HepG2 (cell line): ENCODE measurements around the gene AHNAK. TPM values are rescaled to one million over a fixed set of nuclear protein-coding genes. Genes with fewer than 3 reads are reported as not detected.

Source experiments
- EEA1 ChIP-seq: sonication (generic); formaldehyde crosslinking; IDR thresholded peaks from 2 replicates; pipeline ENCODE4 v1.5.1; 2020; ENCODE audit warnings: mild to moderate bottlenecking, missing genetic modification reagents, borderline replicate concordance
- ESRRA ChIP-seq: sonication (generic); formaldehyde crosslinking; IDR thresholded peaks from 2 replicates; pipeline ENCODE4 v1.5.1; 2020; ENCODE audit warnings: mild to moderate bottlenecking, low read depth, missing genetic modification reagents
- EZH2 ChIP-seq: conservative IDR thresholded peaks from 2 replicates; pipeline ENCODE4 v1.6.1; 2012; ENCODE audit warnings: mild to moderate bottlenecking, low read depth, low read length, moderate library complexity
- FOSL2 ChIP-seq: sonication (generic); formaldehyde crosslinking; IDR thresholded peaks from 2 replicates; pipeline ENCODE4 v1.4.0; 2020; ENCODE audit warnings: missing genetic modification reagents
- GPN1 ChIP-seq: sonication (generic); formaldehyde crosslinking; IDR thresholded peaks from 2 replicates; pipeline ENCODE4 v1.5.1; 2020; ENCODE audit warnings: missing genetic modification reagents, borderline replicate concordance
- HMGA1 ChIP-seq: sonication (generic); formaldehyde crosslinking; conservative IDR thresholded peaks from 2 replicates; pipeline ENCODE4 v1.4.0; 2020; ENCODE audit warnings: missing genetic modification reagents
- HOXA3 ChIP-seq: sonication (generic); formaldehyde crosslinking; IDR thresholded peaks from 2 replicates; pipeline ENCODE4 v1.5.0; 2020; ENCODE audit warnings: missing genetic modification reagents
- IKZF5 ChIP-seq: IDR thresholded peaks from 2 replicates; pipeline ENCODE4 v1.6.1; 2018; ENCODE audit warnings: missing genetic modification reagents, mild to moderate bottlenecking, missing compliant biosample characterization
- KDM3A ChIP-seq: IDR thresholded peaks from 2 replicates; pipeline ENCODE4 v1.6.1; 2018; ENCODE audit warnings: low read depth, missing compliant biosample characterization
- KLF11 ChIP-seq: IDR thresholded peaks from 2 replicates; pipeline ENCODE4 v1.6.1; 2016; ENCODE audit warnings: missing compliant biosample characterization
- KLF6 ChIP-seq: IDR thresholded peaks from 2 replicates; pipeline ENCODE4 v1.8.0; 2016; ENCODE audit warnings: missing biosample characterization, missing genetic modification reagents
- MXD1 ChIP-seq: sonication (generic); formaldehyde crosslinking; IDR thresholded peaks from 2 replicates; pipeline ENCODE4 v1.4.0; 2020; ENCODE audit warnings: mild to moderate bottlenecking, missing genetic modification reagents
- NFATC3 ChIP-seq: sonication (generic); formaldehyde crosslinking; IDR thresholded peaks from 2 replicates; pipeline ENCODE4 v1.5.1; 2020; ENCODE audit warnings: mild to moderate bottlenecking, missing genetic modification reagents
- PAX8 ChIP-seq: sonication (generic); formaldehyde crosslinking; IDR thresholded peaks from 2 replicates; pipeline ENCODE4 v1.8.0; 2022; ENCODE audit warnings: mild to moderate bottlenecking, missing genetic modification reagents, borderline replicate concordance
- RCOR2 ChIP-seq: IDR thresholded peaks from 2 replicates; pipeline ENCODE4 v1.6.1; 2016; ENCODE audit warnings: missing biosample characterization, missing genetic modification reagents
- RFXANK ChIP-seq: IDR thresholded peaks from 2 replicates; pipeline ENCODE4 v1.6.1; 2016
- RXRB ChIP-seq: IDR thresholded peaks from 2 replicates; pipeline ENCODE4 v1.6.1; 2016; ENCODE audit warnings: borderline replicate concordance, missing genetic modification reagents, missing compliant biosample characterization
- SOX6 ChIP-seq, 2 experiments: fragments of 450-650 bp in 1 of 2; sonication (generic) in 1 of 2; formaldehyde crosslinking in 1 of 2; IDR thresholded peaks; 2 replicates each; pipeline versions ENCODE4 v1.4.0 to v1.6.1; 2017 to 2020; ENCODE audit warnings: antibody characterized with exemption in 1 of 2, mild to moderate bottlenecking in 1 of 2, missing genetic modification reagents in 1 of 2
- TBX2 ChIP-seq: sonication (generic); formaldehyde crosslinking; IDR thresholded peaks from 2 replicates; pipeline ENCODE4 v1.5.0; 2020; ENCODE audit warnings: missing genetic modification reagents, mild to moderate bottlenecking, borderline replicate concordance
- U2AF2 ChIP-seq: fragments of 200-400 bp; formaldehyde crosslinking; IDR thresholded peaks from 2 replicates; pipeline ENCODE4 v1.6.1; 2017; ENCODE audit warnings: low read depth, mild to moderate bottlenecking, low read length
- ZFP36L1 ChIP-seq: sonication (generic); formaldehyde crosslinking; IDR thresholded peaks from 2 replicates; pipeline ENCODE4 v1.8.0; 2022; ENCODE audit warnings: mild to moderate bottlenecking, missing genetic modification reagents, moderate library complexity
- ZNF224 ChIP-seq: sonication (generic); formaldehyde crosslinking; IDR thresholded peaks from 2 replicates; pipeline ENCODE4 v1.5.0; 2020; ENCODE audit warnings: mild to moderate bottlenecking, missing genetic modification reagents
- ZNF563 ChIP-seq: sonication (generic); formaldehyde crosslinking; IDR thresholded peaks from 2 replicates; pipeline ENCODE4 v1.8.0; 2022; ENCODE audit warnings: mild to moderate bottlenecking, moderate library complexity, missing genetic modification reagents
- ZNF580 ChIP-seq: IDR thresholded peaks from 2 replicates; pipeline ENCODE4 v1.6.1; 2016; ENCODE audit warnings: low read depth, borderline replicate concordance
- ZNF709 ChIP-seq: sonication (generic); formaldehyde crosslinking; IDR thresholded peaks from 2 replicates; pipeline ENCODE4 v1.5.0; 2020; ENCODE audit warnings: mild to moderate bottlenecking, missing genetic modification reagents
- ZSCAN30 ChIP-seq: sonication (generic); formaldehyde crosslinking; IDR thresholded peaks from 2 replicates; pipeline ENCODE4 v1.5.0; 2020; ENCODE audit warnings: mild to moderate bottlenecking, missing genetic modification reagents
- ZZZ3 ChIP-seq: sonication (generic); formaldehyde crosslinking; IDR thresholded peaks from 2 replicates; pipeline ENCODE4 v1.4.0; 2020; ENCODE audit warnings: missing genetic modification reagents, mild to moderate bottlenecking, borderline replicate concordance
- polyA plus RNA-seq, 8 experiments: library from polyadenylated mRNA; depleted of rRNA in 3 of 8; stranded (reverse) in 7 of 8; unstranded in 1 of 8; fragments of >200 nt; fragmentation: Illumina TruSeq in 4 of 8; extraction: Trizol in 4 of 8; gene quantifications; 2 replicates each; pipeline versions ENCODE4 v1.2.1 to v1.2.3, GENCODE V29; 2011 to 2016; ENCODE audit warnings: low read depth in 4 of 8, missing spikeins in 1 of 8, mixed read lengths in 1 of 8; ENCODE audit not compliant: insufficient read depth in 1 of 8
- total RNA-seq, 5 experiments: library from RNA; depleted of rRNA; stranded (reverse); fragments of >200 nt; fragmentation: Illumina TruSeq; extraction: Trizol; gene quantifications; 2 replicates each; pipeline ENCODE4 v1.2.3, GENCODE V29; 2016; ENCODE audit warnings: low read depth in 1 of 5
- TF ChIP-seq, protein P1 (sequence below): sonication (generic); formaldehyde crosslinking; IDR thresholded peaks from 2 replicates; pipeline ENCODE4 v1.4.0; 2020; ENCODE audit warnings: missing genetic modification reagents

Gene AHNAK
- total and polyA plus RNA-seq, 2 of the 13 experiments (the other 11 are each of a cell fraction or from before 2014, with no cell fraction given) = 23.4 to 25.0 TPM

DNA sequence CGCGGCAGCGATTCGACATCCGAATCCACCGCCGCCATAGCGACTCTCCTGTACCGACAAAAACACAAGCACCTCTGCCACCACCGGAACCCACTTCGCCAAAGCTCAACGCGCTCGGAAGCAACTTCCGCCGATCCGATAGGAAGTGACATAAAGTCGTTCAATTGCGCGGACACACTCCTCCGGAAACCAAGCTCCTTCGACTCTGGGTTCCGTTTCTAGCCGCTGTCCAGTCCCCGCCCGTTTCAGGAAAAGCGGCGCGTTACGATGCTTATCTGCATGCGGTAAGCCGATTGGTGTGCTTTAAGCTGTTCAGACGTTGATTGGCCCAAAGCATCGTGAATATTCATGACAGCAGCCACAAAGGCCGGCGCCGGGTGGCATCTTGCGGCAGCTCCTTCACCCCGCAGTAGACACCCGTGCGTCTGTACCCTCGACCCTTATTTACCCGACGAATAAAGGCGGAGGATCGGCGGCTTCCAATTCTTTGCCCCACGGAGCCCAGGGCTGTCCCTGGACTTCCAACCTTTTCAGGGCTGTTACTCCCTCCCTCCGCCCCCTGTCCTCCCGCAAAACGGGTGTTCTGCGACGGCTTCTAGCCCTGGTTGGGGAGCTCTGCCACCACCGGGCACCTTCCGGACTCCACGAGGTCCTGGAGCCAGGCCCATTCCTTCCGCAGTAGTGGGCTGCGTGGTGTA lies 45.0 kb upstream of the AHNAK start, which contains the start of gene TUT1 (continued):
- TF ChIP-seq HOXA3 = peak; percentile 97
- no peak for TF ChIP-seq ZSCAN30 (CRISPR knock-in tag)
- TF ChIP-seq MXD1 (CRISPR knock-in tag) = peak; percentile 76; the same call in 1 of the 2 replicates
- TF ChIP-seq ESRRA (CRISPR knock-in tag) = peak; percentile 61; the same call in 1 of the 2 replicates
- TF ChIP-seq KDM3A = peak; percentile 84; the same call in 1 of the 2 replicates
- TF ChIP-seq IKZF5 (CRISPR knock-in tag) = peak; percentile 90
- TF ChIP-seq SOX6 (IDR thresholded peaks at IDR 0.05) = no peak
- TF ChIP-seq SOX6 (CRISPR knock-in tag; IDR thresholded peaks at IDR 0.05) = peak; percentile 79
- TF ChIP-seq ZNF563 (CRISPR knock-in tag) = peak; percentile 39; the same call in 1 of the 2 replicates
- peak; percentile 80; the same call in 1 of the 2 replicates for TF ChIP-seq RXRB
- no peak for TF ChIP-seq PAX8 (CRISPR knock-in tag)
- TF ChIP-seq EEA1 (CRISPR knock-in tag) = peak; percentile 70; the same call in 1 of the 2 replicates
- TF ChIP-seq ZNF224 (CRISPR knock-in tag) = no peak
- 0 out of 2 replicates have a peak, but pooled peaks have one; percentile 21 for TF ChIP-seq U2AF2
- TF ChIP-seq TBX2 (CRISPR knock-in tag) = peak; percentile 89
- peak; percentile 68 for TF ChIP-seq FOSL2 (CRISPR knock-in tag)
- peak; percentile 85; the same call in 1 of the 2 replicates for TF ChIP-seq ZZZ3
- TF ChIP-seq HMGA1 (CRISPR knock-in tag) = no peak
- TF ChIP-seq ZNF580 (CRISPR knock-in tag) = no peak; the same call in 1 of the 2 replicates
- TF ChIP-seq EZH2 = no peak
- peak; percentile 62; the same call in 1 of the 2 replicates for TF ChIP-seq ZFP36L1 (CRISPR knock-in tag)
- TF ChIP-seq RFXANK (CRISPR knock-in tag) = peak; percentile 73; the same call in 1 of the 2 replicates
- peak; percentile 55; the same call in 1 of the 2 replicates for TF ChIP-seq KLF6 (CRISPR knock-in tag)
- TF ChIP-seq GPN1 = no peak
- TF ChIP-seq KLF11 (CRISPR knock-in tag) = 0 out of 2 replicates have a peak, but pooled peaks have one; percentile 7
- TF ChIP-seq, protein P1, sequence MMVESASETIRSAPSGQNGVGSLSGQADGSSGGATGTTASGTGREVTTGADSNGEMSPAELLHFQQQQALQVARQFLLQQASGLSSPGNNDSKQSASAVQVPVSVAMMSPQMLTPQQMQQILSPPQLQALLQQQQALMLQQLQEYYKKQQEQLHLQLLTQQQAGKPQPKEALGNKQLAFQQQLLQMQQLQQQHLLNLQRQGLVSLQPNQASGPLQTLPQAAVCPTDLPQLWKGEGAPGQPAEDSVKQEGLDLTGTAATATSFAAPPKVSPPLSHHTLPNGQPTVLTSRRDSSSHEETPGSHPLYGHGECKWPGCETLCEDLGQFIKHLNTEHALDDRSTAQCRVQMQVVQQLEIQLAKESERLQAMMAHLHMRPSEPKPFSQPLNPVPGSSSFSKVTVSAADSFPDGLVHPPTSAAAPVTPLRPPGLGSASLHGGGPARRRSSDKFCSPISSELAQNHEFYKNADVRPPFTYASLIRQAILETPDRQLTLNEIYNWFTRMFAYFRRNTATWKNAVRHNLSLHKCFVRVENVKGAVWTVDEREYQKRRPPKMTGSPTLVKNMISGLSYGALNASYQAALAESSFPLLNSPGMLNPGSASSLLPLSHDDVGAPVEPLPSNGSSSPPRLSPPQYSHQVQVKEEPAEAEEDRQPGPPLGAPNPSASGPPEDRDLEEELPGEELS = peak; percentile 77
- TF ChIP-seq NFATC3 (CRISPR knock-in tag) = peak; percentile 3; the same call in 1 of the 2 replicates
- peak; percentile 44; the same call in 1 of the 2 replicates for TF ChIP-seq ZNF709 (CRISPR knock-in tag)
- no peak for TF ChIP-seq RCOR2
